GM23338 (cell line): ENCODE measurements around the gene TARBP2. TPM values are rescaled to one million over a fixed set of nuclear protein-coding genes. Genes with fewer than 3 reads are reported as not detected.

Source experiments
- ATAC-seq: fragments of 200-7000 bp; cut with Tn5 transposase; 3 replicates; pipeline ENCODE4 v1.9.1; 2020
- DNase-seq: peaks from one replicate; pipeline ENCODE4 v3.0.0-alpha.2; 2015; ENCODE audit warnings: low spot score
- H2AFZ ChIP-seq: fragments of 200-600 bp; sonication (generic); 2 replicates; pipeline ENCODE4 v1.8.0; 2016; ENCODE audit warnings: antibody characterized with exemption, mild to moderate bottlenecking, moderate library complexity
- H3F3A ChIP-seq: fragments of 200-600 bp; sonication (generic); replicated peaks from 2 replicates; pipeline ENCODE4 v1.8.0; 2017; ENCODE audit warnings: antibody characterized with exemption, mixed run types, low read depth
- H3K27ac ChIP-seq: fragments of 200-600 bp; sonication (generic); 2 replicates; pipeline ENCODE4 v1.6.1; 2016; ENCODE audit warnings: low read depth
- H3K27me3 ChIP-seq: fragments of 200-600 bp; sonication (generic); 2 replicates; pipeline ENCODE4 v1.8.0; 2016; ENCODE audit warnings: mild to moderate bottlenecking, mixed run types, moderate library complexity; ENCODE audit not compliant: insufficient read depth
- H3K36me3 ChIP-seq: fragments of 200-600 bp; sonication (generic); 2 replicates; pipeline ENCODE4 v1.8.0; 2016; ENCODE audit warnings: mild to moderate bottlenecking; ENCODE audit not compliant: insufficient read depth
- H3K4me1 ChIP-seq: fragments of 200-600 bp; sonication (generic); 2 replicates; pipeline ENCODE4 v1.8.0; 2016; ENCODE audit warnings: mild to moderate bottlenecking, moderate library complexity; ENCODE audit not compliant: insufficient read depth
- H3K4me2 ChIP-seq: fragments of 200-600 bp; sonication (generic); 2 replicates; pipeline ENCODE4 v1.7.1; 2017; ENCODE audit warnings: mixed run types
- H3K4me3 ChIP-seq: fragments of 200-600 bp; sonication (generic); 2 replicates; pipeline ENCODE4 v1.6.1; 2016; ENCODE audit warnings: mixed run types
- H3K79me2 ChIP-seq: fragments of 200-600 bp; sonication (generic); replicated peaks from 2 replicates; pipeline ENCODE4 v1.8.0; 2017; ENCODE audit warnings: mild to moderate bottlenecking; ENCODE audit not compliant: insufficient read depth
- H3K9me2 ChIP-seq: fragments of 200-600 bp; sonication (generic); 2 replicates; pipeline ENCODE4 v1.8.0; 2017; ENCODE audit not compliant: insufficient read depth
- H4K20me1 ChIP-seq: fragments of 200-600 bp; sonication (generic); replicated peaks from 2 replicates; pipeline ENCODE4 v1.8.0; 2017; ENCODE audit warnings: mild to moderate bottlenecking; ENCODE audit not compliant: insufficient read depth
- H3K27ac Mint-ChIP-seq: 2 replicates; pipeline ENCODE4 v1.8.0; 2020; ENCODE audit warnings: inconsistent platforms, mild to moderate bottlenecking, moderate library complexity, mixed read lengths
- H3K27me3 Mint-ChIP-seq: 3 replicates; pipeline ENCODE4 v1.8.0; 2022; ENCODE audit warnings: low read depth, mild to moderate bottlenecking, moderate library complexity, mixed read lengths, inconsistent platforms; ENCODE audit not compliant: insufficient read depth, poor library complexity
- H3K36me3 Mint-ChIP-seq: 3 replicates; pipeline ENCODE4 v1.8.0; 2021; ENCODE audit warnings: low read depth, mild to moderate bottlenecking, inconsistent platforms, moderate library complexity, mixed read lengths
- H3K4me1 Mint-ChIP-seq: 3 replicates; pipeline ENCODE4 v1.8.0; 2020; ENCODE audit warnings: mild to moderate bottlenecking, inconsistent platforms, mixed read lengths
- H3K4me3 Mint-ChIP-seq: 3 replicates; pipeline ENCODE4 v1.8.0; 2021; ENCODE audit warnings: moderate library complexity, mild to moderate bottlenecking, inconsistent platforms, mixed read lengths
- H3K9me3 Mint-ChIP-seq: 3 replicates; pipeline ENCODE4 v1.8.0; 2020; ENCODE audit warnings: moderate library complexity, mild to moderate bottlenecking, inconsistent platforms, mixed read lengths
- CREB1 ChIP-seq: fragments of 250-450 bp; sonication (Bioruptor Pico); IDR thresholded peaks from 2 replicates; pipeline ENCODE4 v1.5.0; 2020; ENCODE audit warnings: low read depth, mild to moderate bottlenecking, moderate library complexity
- EZH2 ChIP-seq: fragments of 200-600 bp; sonication (generic); IDR thresholded peaks from one replicate; pipeline ENCODE4 v1.8.0; 2017; ENCODE audit warnings: antibody characterized with exemption, mild to moderate bottlenecking, low read depth; ENCODE audit not compliant: unreplicated experiment
- EZH2phosphoT487 ChIP-seq: fragments of 200-600 bp; sonication (generic); IDR thresholded peaks from one replicate; pipeline ENCODE4 v1.8.1; 2018; ENCODE audit warnings: antibody characterized with exemption; ENCODE audit not compliant: unreplicated experiment
- JUNB ChIP-seq: IDR thresholded peaks from one replicate; pipeline ENCODE4 v1.6.1; 2016; ENCODE audit warnings: antibody characterized with exemption; ENCODE audit not compliant: unreplicated experiment
- NANOG ChIP-seq: IDR thresholded peaks from 2 replicates; pipeline ENCODE4 v1.6.1; 2016; ENCODE audit warnings: antibody characterized with exemption, borderline replicate concordance
- POLR2AphosphoS5 ChIP-seq: IDR thresholded peaks from 2 replicates; pipeline ENCODE4 v1.6.1; 2016; ENCODE audit warnings: antibody characterized with exemption, low read depth
- ZNF114 ChIP-seq: fragments of 250-450 bp; sonication (Bioruptor Pico); IDR thresholded peaks from 2 replicates; pipeline ENCODE4 v1.5.0; 2020; ENCODE audit warnings: mild to moderate bottlenecking, moderate library complexity
- ZNF331 ChIP-seq: fragments of 250-450 bp; sonication (Bioruptor Pico); IDR thresholded peaks from 2 replicates; pipeline ENCODE4 v1.5.0; 2020; ENCODE audit warnings: low read depth, mild to moderate bottlenecking, moderate library complexity
- polyA plus RNA-seq: library from polyadenylated mRNA; unstranded; fragments of >200 nt; fragmentation: Nextera tagmentation; extraction: Ambion mirVana; gene quantifications from 2 replicates; pipeline ENCODE4 v1.2.1, GENCODE V29; 2016
- total RNA-seq: library from RNA; depleted of rRNA; stranded (reverse); fragments of >200 nt; shearing (Covaris generic); gene quantifications from 2 replicates; pipeline ENCODE4 v1.2.3, GENCODE V29; 2014
- TF ChIP-seq, protein P1 (sequence below): IDR thresholded peaks from 2 replicates; pipeline ENCODE4 v1.6.1; 2016; ENCODE audit warnings: antibody characterized with exemption
- TF ChIP-seq, protein P2 (sequence below), 2 experiments: fragments of 200-600 bp in 1 of 2; sonication (generic) in 1 of 2; conservative IDR thresholded peaks; 2 replicates each; pipeline versions ENCODE4 v1.5.1 to v1.6.1; 2016 to 2017; ENCODE audit warnings: antibody characterized with exemption in 2 of 2, low read depth in 2 of 2, mild to moderate bottlenecking in 2 of 2, moderate library complexity in 1 of 2
- TF ChIP-seq, protein P3 (sequence below): IDR thresholded peaks from one replicate; pipeline ENCODE4 v1.6.1; 2018; ENCODE audit warnings: antibody characterized with exemption; ENCODE audit not compliant: unreplicated experiment

The TARBP2 gene
- total and polyA plus RNA-seq, 2 experiments from 2014 or later = 57.0 to 83.4 TPM

DNA sequence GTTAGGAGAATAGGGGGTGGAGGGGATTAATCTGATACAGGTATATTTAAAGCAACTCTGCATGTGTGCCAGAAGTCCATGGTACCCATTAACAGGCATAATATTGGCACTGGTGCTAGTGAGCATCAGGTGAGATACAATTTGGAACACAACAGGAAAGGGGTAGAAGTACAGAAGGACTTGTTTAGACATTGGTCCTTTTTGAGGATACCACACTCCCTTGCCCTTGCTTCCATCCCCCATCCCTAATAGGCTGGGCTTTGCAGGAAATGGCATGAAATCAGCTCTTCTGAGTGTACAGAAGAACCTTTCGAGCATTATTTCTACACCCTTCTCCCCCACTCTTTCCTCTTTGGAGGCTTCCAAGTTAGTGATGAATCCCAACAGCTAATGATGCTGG, 32.8 kb upstream of the TARBP2 start (continued):
- TF ChIP-seq, protein P1, sequence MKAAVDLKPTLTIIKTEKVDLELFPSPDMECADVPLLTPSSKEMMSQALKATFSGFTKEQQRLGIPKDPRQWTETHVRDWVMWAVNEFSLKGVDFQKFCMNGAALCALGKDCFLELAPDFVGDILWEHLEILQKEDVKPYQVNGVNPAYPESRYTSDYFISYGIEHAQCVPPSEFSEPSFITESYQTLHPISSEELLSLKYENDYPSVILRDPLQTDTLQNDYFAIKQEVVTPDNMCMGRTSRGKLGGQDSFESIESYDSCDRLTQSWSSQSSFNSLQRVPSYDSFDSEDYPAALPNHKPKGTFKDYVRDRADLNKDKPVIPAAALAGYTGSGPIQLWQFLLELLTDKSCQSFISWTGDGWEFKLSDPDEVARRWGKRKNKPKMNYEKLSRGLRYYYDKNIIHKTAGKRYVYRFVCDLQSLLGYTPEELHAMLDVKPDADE = no peak
- TF ChIP-seq NANOG (no peak), ZNF331 (CRISPR knock-in tag) (no peak)

DNA sequence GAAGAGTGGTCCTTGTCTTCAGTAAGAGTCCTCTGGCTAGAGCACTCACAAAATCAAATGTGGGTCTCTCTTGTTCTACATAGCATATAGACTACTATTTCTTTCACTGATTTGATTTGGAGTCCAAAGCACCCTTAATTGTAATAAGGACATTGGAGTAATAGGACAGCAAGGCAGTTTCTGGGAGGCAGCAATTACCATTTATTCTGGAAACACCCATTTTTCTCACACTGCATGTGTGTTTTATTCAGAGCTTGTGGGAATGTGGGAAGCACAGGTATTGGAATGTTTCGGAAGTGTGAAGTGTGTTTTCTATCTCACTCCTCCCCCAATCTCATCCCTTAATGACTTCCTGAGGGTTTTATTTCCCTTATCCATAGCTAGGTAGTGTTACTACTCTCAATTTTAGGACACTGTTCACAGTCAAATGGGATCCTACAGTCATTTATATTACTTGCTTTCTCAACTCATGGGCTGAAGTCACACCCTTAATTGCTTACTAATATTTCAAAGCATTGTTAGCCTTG, 29.0 kb upstream of the TARBP2 start:
- Mint-ChIP-seq H3K27ac (no peak overlapping the region), H3K4me3 (no peak overlapping the region), H3K4me1 (peaks cover 44% of the 10 kb centered on the region), H3K9me3 (no peaks in the 10 kb centered on the region), H3K36me3 (peaks cover 100% of the 10 kb centered on the region), H3K27me3 (peaks cover 2% of the 10 kb centered on the region)
- Histone ChIP-seq H3K79me2 (peaks cover 66% of the 10 kb centered on the region), H3K27ac (peak overlapping the region; percentile 20; the same call in 1 of the 2 replicates), H3K4me3 (no peak overlapping the region), H4K20me1 (peaks cover 73% of the 10 kb centered on the region), H3K4me1 (peaks cover 21% of the 10 kb centered on the region), H3K9me2 (no peaks in the 10 kb centered on the region), H3F3A (peaks cover 44% of the 10 kb centered on the region), H3K36me3 (peaks cover 89% of the 10 kb centered on the region), H2AFZ (no peak overlapping the region), H3K4me2 (no peak overlapping the region), H3K27me3 (no peaks in the 10 kb centered on the region)
- ATAC-seq = no peak
- DNase-seq = no peak
- TF ChIP-seq EZH2 (no peak), NANOG (no peak), ZNF114 (CRISPR knock-in tag) (no peak), CREB1 (CRISPR knock-in tag) (no peak), JUNB (no peak), POLR2AphosphoS5 (no peak), EZH2phosphoT487 (no peak)
- TF ChIP-seq, protein P1 = no peak

DNA sequence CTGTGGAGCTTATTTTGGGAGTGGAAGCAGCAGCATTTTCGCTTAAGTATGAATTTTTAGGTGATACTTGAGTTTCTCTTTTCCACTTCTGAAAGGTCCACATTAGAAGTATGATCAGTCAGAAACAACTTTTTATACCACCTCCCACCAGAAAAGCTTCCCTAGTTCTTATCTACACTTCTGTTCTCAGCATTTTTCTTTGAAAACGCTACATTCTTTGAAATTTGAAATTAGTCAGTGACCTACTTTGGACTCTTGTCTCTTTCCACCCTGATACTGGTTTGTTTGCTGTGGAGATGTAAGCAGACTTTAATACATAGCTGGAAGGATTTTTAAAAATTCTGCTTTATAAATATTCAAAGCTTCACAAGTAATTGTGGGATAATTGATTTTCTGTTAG, 27.0 kb upstream of the TARBP2 start:
- Mint-ChIP-seq H3K36me3 (peaks cover 100% of the 10 kb centered on the region), H3K4me3 (no peak overlapping the region), H3K27ac (no peak overlapping the region), H3K4me1 (peaks cover 46% of the 10 kb centered on the region), H3K27me3 (peaks cover 4% of the 10 kb centered on the region), H3K9me3 (no peaks in the 10 kb centered on the region)
- no peaks in the 10 kb centered on the region for H3K27me3 ChIP-seq
- peaks cover 43% of the 10 kb centered on the region for H3F3A ChIP-seq
- H4K20me1 ChIP-seq = peaks cover 64% of the 10 kb centered on the region
- ATAC-seq (no peak), DNase-seq (no peak)
- H3K4me2 ChIP-seq = no peak overlapping the region
- peak overlapping the region; percentile 9 for H3K27ac ChIP-seq
- no peak overlapping the region for H3K4me3 ChIP-seq
- no peak overlapping the region for H2AFZ ChIP-seq
- H3K4me1 ChIP-seq = peaks cover 26% of the 10 kb centered on the region
- H3K36me3 ChIP-seq = peaks cover 85% of the 10 kb centered on the region
- H3K9me2 ChIP-seq = no peaks in the 10 kb centered on the region
- peaks cover 54% of the 10 kb centered on the region for H3K79me2 ChIP-seq
- TF ChIP-seq POLR2AphosphoS5 (no peak), EZH2phosphoT487 (no peak), ZNF331 (CRISPR knock-in tag) (no peak), JUNB (no peak), CREB1 (CRISPR knock-in tag) (no peak), EZH2 (no peak)
- TF ChIP-seq, protein P2, sequence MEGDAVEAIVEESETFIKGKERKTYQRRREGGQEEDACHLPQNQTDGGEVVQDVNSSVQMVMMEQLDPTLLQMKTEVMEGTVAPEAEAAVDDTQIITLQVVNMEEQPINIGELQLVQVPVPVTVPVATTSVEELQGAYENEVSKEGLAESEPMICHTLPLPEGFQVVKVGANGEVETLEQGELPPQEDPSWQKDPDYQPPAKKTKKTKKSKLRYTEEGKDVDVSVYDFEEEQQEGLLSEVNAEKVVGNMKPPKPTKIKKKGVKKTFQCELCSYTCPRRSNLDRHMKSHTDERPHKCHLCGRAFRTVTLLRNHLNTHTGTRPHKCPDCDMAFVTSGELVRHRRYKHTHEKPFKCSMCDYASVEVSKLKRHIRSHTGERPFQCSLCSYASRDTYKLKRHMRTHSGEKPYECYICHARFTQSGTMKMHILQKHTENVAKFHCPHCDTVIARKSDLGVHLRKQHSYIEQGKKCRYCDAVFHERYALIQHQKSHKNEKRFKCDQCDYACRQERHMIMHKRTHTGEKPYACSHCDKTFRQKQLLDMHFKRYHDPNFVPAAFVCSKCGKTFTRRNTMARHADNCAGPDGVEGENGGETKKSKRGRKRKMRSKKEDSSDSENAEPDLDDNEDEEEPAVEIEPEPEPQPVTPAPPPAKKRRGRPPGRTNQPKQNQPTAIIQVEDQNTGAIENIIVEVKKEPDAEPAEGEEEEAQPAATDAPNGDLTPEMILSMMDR (conservative IDR thresholded peaks at IDR 0.05; ENCODE audit: low read depth in 2 of 2) = no peak
- TF ChIP-seq, protein P3, sequence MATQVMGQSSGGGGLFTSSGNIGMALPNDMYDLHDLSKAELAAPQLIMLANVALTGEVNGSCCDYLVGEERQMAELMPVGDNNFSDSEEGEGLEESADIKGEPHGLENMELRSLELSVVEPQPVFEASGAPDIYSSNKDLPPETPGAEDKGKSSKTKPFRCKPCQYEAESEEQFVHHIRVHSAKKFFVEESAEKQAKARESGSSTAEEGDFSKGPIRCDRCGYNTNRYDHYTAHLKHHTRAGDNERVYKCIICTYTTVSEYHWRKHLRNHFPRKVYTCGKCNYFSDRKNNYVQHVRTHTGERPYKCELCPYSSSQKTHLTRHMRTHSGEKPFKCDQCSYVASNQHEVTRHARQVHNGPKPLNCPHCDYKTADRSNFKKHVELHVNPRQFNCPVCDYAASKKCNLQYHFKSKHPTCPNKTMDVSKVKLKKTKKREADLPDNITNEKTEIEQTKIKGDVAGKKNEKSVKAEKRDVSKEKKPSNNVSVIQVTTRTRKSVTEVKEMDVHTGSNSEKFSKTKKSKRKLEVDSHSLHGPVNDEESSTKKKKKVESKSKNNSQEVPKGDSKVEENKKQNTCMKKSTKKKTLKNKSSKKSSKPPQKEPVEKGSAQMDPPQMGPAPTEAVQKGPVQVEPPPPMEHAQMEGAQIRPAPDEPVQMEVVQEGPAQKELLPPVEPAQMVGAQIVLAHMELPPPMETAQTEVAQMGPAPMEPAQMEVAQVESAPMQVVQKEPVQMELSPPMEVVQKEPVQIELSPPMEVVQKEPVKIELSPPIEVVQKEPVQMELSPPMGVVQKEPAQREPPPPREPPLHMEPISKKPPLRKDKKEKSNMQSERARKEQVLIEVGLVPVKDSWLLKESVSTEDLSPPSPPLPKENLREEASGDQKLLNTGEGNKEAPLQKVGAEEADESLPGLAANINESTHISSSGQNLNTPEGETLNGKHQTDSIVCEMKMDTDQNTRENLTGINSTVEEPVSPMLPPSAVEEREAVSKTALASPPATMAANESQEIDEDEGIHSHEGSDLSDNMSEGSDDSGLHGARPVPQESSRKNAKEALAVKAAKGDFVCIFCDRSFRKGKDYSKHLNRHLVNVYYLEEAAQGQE = no peak
- TF ChIP-seq, protein P1 = no peak
